Right lobe of liver (tissue), 4 donors: ENCODE results near the gene TXNDC16.

Experiments
- POLR2A ChIP-seq: fragments of 450-650 bp; IDR thresholded peaks from one replicate; pipeline ENCODE4 v1.6.1; 2017; ENCODE audit warnings: antibody characterized with exemption, mild to moderate bottlenecking
- TF ChIP-seq, protein P1 (sequence below), 4 donors: fragments of 200-600 bp in 3 of 4; fragments of 450-650 bp in 1 of 4; IDR thresholded peaks; one replicate each; pipeline versions ENCODE4 v1.5.1 to v1.8.0; 2016 to 2022; ENCODE audit warnings: antibody characterized with exemption in 4 of 4, mild to moderate bottlenecking in 2 of 4
- donor health status: DM: no; HTN: no; CAD: no.
- donor health status: DM: no; HTN: no; CAD: no.
- donor health status: DM: no; HTN: yes; CAD: no.

DNA sequence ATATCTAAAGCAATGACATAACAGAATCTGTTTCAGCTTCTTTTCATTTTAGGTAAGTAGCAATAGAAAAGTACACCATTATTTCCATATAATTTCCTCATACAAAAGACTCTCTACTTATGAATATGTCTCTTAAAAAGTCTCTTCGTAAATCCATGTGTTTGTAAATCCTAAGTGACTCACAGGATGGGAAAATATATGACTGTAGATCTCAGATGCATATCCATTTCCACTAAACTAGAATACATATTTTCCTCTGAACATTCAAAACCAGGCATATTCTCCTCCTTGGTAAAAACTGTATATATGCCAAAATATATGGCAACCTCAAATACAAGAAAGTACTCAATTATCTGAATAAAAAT lies 93.6 kb downstream of the TXNDC16 start:
- TF ChIP-seq, protein P1, sequence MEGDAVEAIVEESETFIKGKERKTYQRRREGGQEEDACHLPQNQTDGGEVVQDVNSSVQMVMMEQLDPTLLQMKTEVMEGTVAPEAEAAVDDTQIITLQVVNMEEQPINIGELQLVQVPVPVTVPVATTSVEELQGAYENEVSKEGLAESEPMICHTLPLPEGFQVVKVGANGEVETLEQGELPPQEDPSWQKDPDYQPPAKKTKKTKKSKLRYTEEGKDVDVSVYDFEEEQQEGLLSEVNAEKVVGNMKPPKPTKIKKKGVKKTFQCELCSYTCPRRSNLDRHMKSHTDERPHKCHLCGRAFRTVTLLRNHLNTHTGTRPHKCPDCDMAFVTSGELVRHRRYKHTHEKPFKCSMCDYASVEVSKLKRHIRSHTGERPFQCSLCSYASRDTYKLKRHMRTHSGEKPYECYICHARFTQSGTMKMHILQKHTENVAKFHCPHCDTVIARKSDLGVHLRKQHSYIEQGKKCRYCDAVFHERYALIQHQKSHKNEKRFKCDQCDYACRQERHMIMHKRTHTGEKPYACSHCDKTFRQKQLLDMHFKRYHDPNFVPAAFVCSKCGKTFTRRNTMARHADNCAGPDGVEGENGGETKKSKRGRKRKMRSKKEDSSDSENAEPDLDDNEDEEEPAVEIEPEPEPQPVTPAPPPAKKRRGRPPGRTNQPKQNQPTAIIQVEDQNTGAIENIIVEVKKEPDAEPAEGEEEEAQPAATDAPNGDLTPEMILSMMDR (IDR thresholded peaks at IDR 0.05), result no peak
- TF ChIP-seq POLR2A, result no peak
